HG02759 (cell line): Measurements from ENCODE around the gene DAP.
A peak's percentile ranks its signal among the peaks of the same experiment; 100 is the strongest.

Experiments used
- ATAC-seq: cut with Tn5 transposase; IDR thresholded peaks from one replicate; pipeline ENCODE4 v1.9.1; 2021; ENCODE audit warnings: mild to moderate bottlenecking, moderate library complexity; ENCODE audit not compliant: unreplicated experiment

DAP gene

GRCh38 chr5:10761933-10762775 is 1.1 kb upstream of the DAP start:
- no peak for ATAC-seq

DNA sequence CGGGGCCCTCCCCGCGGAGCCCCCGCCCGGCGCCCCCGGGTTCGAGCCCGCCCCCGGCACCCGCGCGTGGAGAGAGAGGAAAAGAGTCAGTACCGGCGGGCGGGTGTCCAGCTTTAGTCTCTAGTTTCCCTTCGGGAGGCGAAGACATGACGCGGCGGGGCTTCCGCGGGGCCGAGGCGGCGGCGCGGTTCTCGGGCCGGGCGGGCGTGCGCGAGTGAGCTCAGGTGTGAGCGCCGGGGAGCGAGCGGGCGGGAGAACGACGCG is 181 bp downstream of the DAP start:
- ATAC-seq: no peak

GRCh38 chr5:10760096-10760920 is 726 bp downstream of the DAP start:
- peak; percentile 32 for ATAC-seq

DNA sequence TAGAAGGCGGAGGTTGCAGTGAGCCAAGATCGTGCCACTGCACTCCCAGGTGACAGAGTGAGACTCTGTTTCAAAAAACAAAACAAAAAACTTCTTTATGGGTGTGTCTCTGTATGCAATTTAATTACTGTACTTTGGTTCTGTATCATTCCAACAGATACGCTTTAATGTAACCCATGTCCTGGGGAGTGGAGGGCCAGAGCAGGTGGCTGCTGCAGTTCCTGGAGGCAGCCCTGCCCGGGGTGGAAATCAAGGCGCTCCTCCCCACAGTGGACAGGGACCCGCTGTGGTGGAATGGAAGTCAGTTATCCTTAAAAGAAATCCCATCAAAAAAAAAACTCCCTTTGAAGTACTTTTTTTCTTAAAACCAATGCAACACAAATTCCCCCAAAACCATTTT is 1.9 kb downstream of the DAP start:
- no peak for ATAC-seq

DNA sequence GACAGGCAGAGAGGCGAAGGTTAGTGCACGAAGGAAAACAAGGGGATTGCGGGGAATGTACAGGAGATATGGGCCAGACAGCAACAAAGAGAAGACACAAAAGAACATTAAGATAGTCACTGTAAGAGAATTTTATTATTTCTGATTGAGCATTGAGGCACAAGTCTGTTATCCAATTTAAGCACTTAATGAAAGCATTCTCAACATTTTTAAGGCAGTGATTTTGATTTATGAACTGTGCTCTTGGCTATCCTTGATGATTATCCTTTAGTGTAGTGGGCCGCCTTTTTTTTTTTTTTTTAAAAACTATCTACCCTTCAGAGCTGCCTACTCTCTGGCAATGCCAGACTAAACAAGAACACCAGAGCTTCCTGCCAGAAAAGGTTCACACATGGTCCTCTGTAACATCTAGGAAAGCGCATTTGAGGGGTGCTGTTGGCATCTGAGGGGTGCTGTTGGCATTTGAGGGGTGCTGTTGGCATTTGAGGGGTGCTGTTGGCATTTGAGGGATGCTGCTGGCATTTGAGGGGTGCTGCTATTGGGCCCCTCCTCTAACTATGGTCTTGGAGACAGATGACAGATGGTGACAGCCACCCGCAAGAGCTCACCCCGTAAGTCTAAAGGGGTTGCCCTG is 3.0 kb downstream of the DAP start:
- no peak for ATAC-seq

GRCh38 chr5:10757043-10757442 is 4.0 kb downstream of the DAP start:
- no peak for ATAC-seq

DNA sequence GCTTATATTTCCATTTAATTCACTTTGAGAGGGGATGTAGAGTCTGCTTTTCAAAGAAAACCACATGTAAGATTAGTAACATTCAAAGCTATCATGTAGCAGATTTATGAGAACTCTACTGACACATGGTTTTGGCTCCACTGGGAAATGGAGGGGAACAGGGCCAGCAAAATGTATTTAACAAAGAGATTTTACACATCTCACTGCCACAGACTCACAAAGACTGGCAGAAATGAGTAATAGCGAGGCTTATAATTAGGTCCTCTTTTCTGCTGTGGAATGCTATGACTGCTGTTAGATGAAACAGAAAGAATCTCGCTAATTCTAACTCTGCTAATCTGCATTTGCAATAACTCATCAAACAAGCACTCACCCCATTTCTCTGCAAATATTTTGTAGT is 4.5 kb downstream of the DAP start:
- peak; percentile 26 for ATAC-seq

DNA sequence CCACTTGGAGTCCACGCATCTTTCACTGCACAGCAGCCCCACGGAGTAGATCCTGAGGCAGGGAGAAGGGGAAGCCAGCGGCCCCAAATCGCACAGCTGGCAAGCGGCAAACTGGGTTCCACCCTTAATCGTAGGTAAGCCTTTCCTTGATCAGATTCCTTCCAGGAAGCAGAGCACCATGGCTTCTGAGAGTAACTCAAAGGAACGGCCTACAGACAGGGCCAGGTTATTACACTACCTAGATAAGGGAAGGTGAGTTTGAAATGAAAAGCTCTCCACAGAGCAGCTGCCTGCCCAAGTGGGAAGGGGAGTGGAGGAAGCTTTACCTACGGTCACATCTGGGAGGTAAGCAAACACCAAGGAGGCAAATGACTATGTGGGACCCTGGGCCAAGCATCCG is 7.9 kb downstream of the DAP start:
- no peak for ATAC-seq

DNA sequence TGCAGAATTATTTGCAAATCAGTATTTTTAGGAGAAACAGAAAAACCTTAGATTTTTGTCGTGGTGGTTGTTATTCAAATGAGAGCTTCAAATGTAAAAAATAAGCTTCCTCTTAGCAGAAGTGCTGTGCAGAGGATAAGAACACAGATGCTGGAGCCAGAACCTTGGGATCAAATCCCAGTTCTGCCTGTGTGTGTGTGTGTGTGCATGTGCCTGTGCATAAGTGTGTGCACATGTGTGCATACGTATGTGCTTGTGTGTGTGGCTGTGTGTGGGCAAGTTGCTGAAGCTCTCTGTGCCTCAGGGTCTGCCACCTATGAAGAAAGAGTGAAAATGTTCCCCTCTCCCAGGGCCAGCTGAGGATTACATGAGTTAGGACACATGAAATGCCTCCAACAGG is 8.6 kb downstream of the DAP start:
- no peak for ATAC-seq

DNA sequence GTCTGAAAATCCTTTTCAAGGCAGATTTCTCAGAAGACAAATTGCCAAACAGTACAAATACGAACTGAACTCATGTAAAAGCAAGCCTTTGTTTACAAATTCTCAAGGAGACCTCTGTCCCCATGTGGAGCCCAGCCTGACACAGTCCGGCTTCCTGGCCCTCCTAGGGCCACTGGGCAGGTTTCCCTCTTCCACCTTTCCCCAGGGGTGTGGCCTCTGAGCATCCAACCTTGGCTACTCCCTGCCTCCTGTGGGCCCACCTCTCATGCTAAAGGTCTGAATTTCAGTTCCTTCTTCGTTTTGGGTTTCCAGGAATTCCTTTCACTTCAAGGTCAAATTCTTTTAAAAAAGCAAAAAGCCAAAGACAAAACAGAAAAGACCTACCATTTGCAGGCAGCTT is 10.1 kb downstream of the DAP start:
- no peak for ATAC-seq

GRCh38 chr5:10747678-10748622 is 13.1 kb downstream of the DAP start:
- peak; percentile 51 for ATAC-seq

GRCh38 chr5:10746711-10747110 is 14.3 kb downstream of the DAP start:
- no peak for ATAC-seq

GRCh38 chr5:10745133-10745532 is 15.9 kb downstream of the DAP start:
- no peak for ATAC-seq

- ATAC-seq: no peak
Observed at GRCh38 chr5:10744681-10745080, 16.4 kb downstream of the DAP start.

GRCh38 chr5:10743951-10744350 is 17.1 kb downstream of the DAP start:
- ATAC-seq: no peak

GRCh38 chr5:10743526-10743925 is 17.5 kb downstream of the DAP start:
- no peak for ATAC-seq

DNA sequence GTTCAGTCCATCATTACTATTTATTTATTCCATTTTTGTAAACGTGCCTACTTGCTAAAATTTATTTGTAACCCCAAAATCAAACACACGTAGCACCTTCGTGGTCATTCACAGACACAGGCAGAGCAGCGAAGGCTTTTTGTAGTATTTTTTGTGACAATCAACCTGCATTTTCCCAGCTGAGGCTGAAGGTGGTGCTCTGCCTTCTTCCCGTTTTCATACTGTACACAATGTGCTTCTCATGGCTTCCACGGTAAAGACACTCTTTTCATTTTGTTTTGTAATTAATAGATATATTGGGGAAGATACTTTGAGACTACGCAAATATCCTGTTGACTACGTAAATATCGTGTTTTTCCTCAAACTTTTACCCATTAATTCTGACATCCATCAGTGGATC is 19.4 kb downstream of the DAP start:
- ATAC-seq: no peak

GRCh38 chr5:10740384-10740783 is 20.6 kb downstream of the DAP start:
- ATAC-seq: no peak

GRCh38 chr5:10737880-10738279 is 23.2 kb downstream of the DAP start:
- no peak for ATAC-seq

- no peak for ATAC-seq
Observed at GRCh38 chr5:10736808-10737207, 24.2 kb downstream of the DAP start.

DNA sequence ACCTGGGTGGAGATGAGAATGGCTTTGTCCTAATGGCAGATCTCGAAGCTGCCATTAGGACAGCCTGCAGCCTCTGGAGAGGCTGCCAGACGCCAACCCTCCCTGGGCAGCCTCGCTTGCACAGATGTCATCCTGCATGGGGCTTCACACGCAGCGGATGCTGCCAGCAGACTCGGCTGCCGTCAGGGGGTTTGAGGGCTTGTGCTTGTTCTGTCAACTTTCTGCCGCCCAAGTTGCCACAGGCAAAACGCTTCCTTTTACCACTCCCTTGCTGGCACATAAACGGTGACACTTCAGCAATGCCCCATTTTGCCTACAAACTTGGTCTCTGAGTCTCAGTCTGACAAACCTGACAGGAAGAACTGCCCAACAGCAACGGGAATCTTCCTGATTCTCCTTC is 24.7 kb downstream of the DAP start:
- ATAC-seq: peak; percentile 4
